ENCODE results near the gene CHKA. TPM values are rescaled to one million over a fixed set of nuclear protein-coding genes. Genes with fewer than 3 reads are reported as not detected.
A peak's percentile ranks its signal among the peaks of the same experiment; 100 is the strongest.

CHKA gene
- polyA plus RNA-seq (2012; ENCODE audit: insufficient read depth, insufficient read length): 15.0 TPM

GRCh38 chr11:68121067-68121899, at the start of gene CHKA:
Gene CHKA (minus strand): TSS chr11:68121388. CDS start chr11:68121177, 211 bp downstream.
- H3K4me3 ChIP-seq (ENCODE audit: low read length): peak within 1 kb of the TSS; percentile 65
- peak; percentile 64 for DNase-seq (ENCODE audit: low read depth, low spot score)

GRCh38 chr11:68169442-68169841, 48.3 kb upstream of the CHKA start:
- DNase-seq (ENCODE audit: low read depth, low spot score): no peak

GRCh38 chr11:68168694-68169093, 47.5 kb upstream of the CHKA start:
- no peak for DNase-seq (ENCODE audit: low read depth, low spot score)
- no peak overlapping the region for H3K4me3 ChIP-seq (ENCODE audit: low read length)

More at GRCh38 chr11:68169442-68169841, 48.3 kb upstream of the CHKA start:
- H3K4me3 ChIP-seq (ENCODE audit: low read length): no peak overlapping the region

GRCh38 chr11:68167474-68167873, 46.3 kb upstream of the CHKA start:
- no peak overlapping the region for H3K4me3 ChIP-seq (ENCODE audit: low read length)

GRCh38 chr11:68166969-68167368, 45.8 kb upstream of the CHKA start:
- DNase-seq (ENCODE audit: low read depth, low spot score): no peak
- H3K4me3 ChIP-seq (ENCODE audit: low read length): no peak overlapping the region

More at GRCh38 chr11:68167474-68167873, 46.3 kb upstream of the CHKA start:
- DNase-seq (ENCODE audit: low read depth, low spot score): no peak

GRCh38 chr11:68165601-68166000, 44.4 kb upstream of the CHKA start:
- no peak for DNase-seq (ENCODE audit: low read depth, low spot score)

GRCh38 chr11:68164437-68164836, 43.2 kb upstream of the CHKA start:
- DNase-seq (ENCODE audit: low read depth, low spot score): no peak
- H3K4me3 ChIP-seq (ENCODE audit: low read length): no peak overlapping the region

More at GRCh38 chr11:68165601-68166000, 44.4 kb upstream of the CHKA start:
- no peak overlapping the region for H3K4me3 ChIP-seq (ENCODE audit: low read length)

GRCh38 chr11:68163691-68164090, 42.5 kb upstream of the CHKA start:
- DNase-seq (ENCODE audit: low read depth, low spot score): no peak

GRCh38 chr11:68160100-68160695, 39.0 kb upstream of the CHKA start:
- DNase-seq (ENCODE audit: low read depth, low spot score): no peak
- H3K4me3 ChIP-seq (ENCODE audit: low read length): no peak overlapping the region

More at GRCh38 chr11:68163691-68164090, 42.5 kb upstream of the CHKA start:
- no peak overlapping the region for H3K4me3 ChIP-seq (ENCODE audit: low read length)

GRCh38 chr11:68159665-68160064, 38.5 kb upstream of the CHKA start:
- H3K4me3 ChIP-seq (ENCODE audit: low read length): no peak overlapping the region
- no peak for DNase-seq (ENCODE audit: low read depth, low spot score)

- DNase-seq (ENCODE audit: low read depth, low spot score): no peak
- H3K4me3 ChIP-seq (ENCODE audit: low read length): no peak overlapping the region
These were observed 38.0 kb upstream of the CHKA start for GRCh38 chr11:68159161-68159560.

GRCh38 chr11:68158580-68158979, 37.4 kb upstream of the CHKA start:
- H3K4me3 ChIP-seq (ENCODE audit: low read length): no peak overlapping the region
- DNase-seq (ENCODE audit: low read depth, low spot score): no peak

GRCh38 chr11:68153742-68154141, 32.6 kb upstream of the CHKA start:
- H3K4me3 ChIP-seq (ENCODE audit: low read length): no peak overlapping the region
- DNase-seq (ENCODE audit: low read depth, low spot score): no peak

GRCh38 chr11:68150037-68150436, 28.8 kb upstream of the CHKA start:
- DNase-seq (ENCODE audit: low read depth, low spot score): no peak

GRCh38 chr11:68149417-68149816, 28.2 kb upstream of the CHKA start:
- no peak overlapping the region for H3K4me3 ChIP-seq (ENCODE audit: low read length)
- DNase-seq (ENCODE audit: low read depth, low spot score): no peak

More at GRCh38 chr11:68150037-68150436, 28.8 kb upstream of the CHKA start:
- no peak overlapping the region for H3K4me3 ChIP-seq (ENCODE audit: low read length)

- DNase-seq (ENCODE audit: low read depth, low spot score): no peak
- H3K4me3 ChIP-seq (ENCODE audit: low read length): no peak overlapping the region
These were observed 27.7 kb upstream of the CHKA start for GRCh38 chr11:68148879-68149278.

GRCh38 chr11:68148071-68148805, 27.1 kb upstream of the CHKA start:
- DNase-seq (ENCODE audit: low read depth, low spot score): no peak
- no peak overlapping the region for H3K4me3 ChIP-seq (ENCODE audit: low read length)

- H3K4me3 ChIP-seq (ENCODE audit: low read length): no peak overlapping the region
- DNase-seq (ENCODE audit: low read depth, low spot score): no peak
These were observed 25.7 kb upstream of the CHKA start for GRCh38 chr11:68146704-68147474.

- no peak for DNase-seq (ENCODE audit: low read depth, low spot score)
- H3K4me3 ChIP-seq (ENCODE audit: low read length): no peak overlapping the region
These were observed 24.9 kb upstream of the CHKA start for GRCh38 chr11:68146010-68146540.
